ACC112 (cell line): ENCODE measurements around the gene COMMD8.

ENCODE experiments used
- H2AFZ ChIP-seq: fragments of 200-600 bp; sonication (generic); one replicate; pipeline ENCODE4 v1.6.0; 2017; ENCODE audit warnings: antibody characterized with exemption, low read length; ENCODE audit not compliant: unreplicated experiment
- H3K27ac ChIP-seq: fragments of 200-600 bp; sonication (generic); 2 replicates; pipeline ENCODE4 v1.5.1; 2014; ENCODE audit warnings: low read depth, mild to moderate bottlenecking, antibody characterized with exemption, low read length, moderate library complexity
- H3K27me3 ChIP-seq: fragments of 200-600 bp; sonication (generic); 2 replicates; pipeline ENCODE4 v1.6.1; 2014; ENCODE audit warnings: mild to moderate bottlenecking, antibody characterized with exemption, low read length, moderate library complexity, mixed read lengths; ENCODE audit not compliant: insufficient read depth
- H3K36me3 ChIP-seq: fragments of 200-600 bp; sonication (generic); 2 replicates; pipeline ENCODE4 v1.6.1; 2016; ENCODE audit warnings: mild to moderate bottlenecking, antibody characterized with exemption, low read length, moderate library complexity, mixed read lengths; ENCODE audit not compliant: insufficient read depth
- H3K4me1 ChIP-seq: fragments of 200-600 bp; sonication (generic); one replicate; pipeline ENCODE4 v1.6.1; 2016; ENCODE audit warnings: low read length, mixed read lengths; ENCODE audit not compliant: insufficient read depth, unreplicated experiment, control insufficient read depth
- H3K4me3 ChIP-seq: fragments of 200-600 bp; sonication (generic); 2 replicates; pipeline ENCODE4 v1.5.1; 2014; ENCODE audit warnings: mild to moderate bottlenecking, low read depth, low read length
- H3K79me2 ChIP-seq: fragments of 200-600 bp; sonication (generic); one replicate; pipeline ENCODE4 v1.6.0; 2016; ENCODE audit warnings: low read length; ENCODE audit not compliant: control insufficient read depth, unreplicated experiment, insufficient read depth

Gene COMMD8

DNA sequence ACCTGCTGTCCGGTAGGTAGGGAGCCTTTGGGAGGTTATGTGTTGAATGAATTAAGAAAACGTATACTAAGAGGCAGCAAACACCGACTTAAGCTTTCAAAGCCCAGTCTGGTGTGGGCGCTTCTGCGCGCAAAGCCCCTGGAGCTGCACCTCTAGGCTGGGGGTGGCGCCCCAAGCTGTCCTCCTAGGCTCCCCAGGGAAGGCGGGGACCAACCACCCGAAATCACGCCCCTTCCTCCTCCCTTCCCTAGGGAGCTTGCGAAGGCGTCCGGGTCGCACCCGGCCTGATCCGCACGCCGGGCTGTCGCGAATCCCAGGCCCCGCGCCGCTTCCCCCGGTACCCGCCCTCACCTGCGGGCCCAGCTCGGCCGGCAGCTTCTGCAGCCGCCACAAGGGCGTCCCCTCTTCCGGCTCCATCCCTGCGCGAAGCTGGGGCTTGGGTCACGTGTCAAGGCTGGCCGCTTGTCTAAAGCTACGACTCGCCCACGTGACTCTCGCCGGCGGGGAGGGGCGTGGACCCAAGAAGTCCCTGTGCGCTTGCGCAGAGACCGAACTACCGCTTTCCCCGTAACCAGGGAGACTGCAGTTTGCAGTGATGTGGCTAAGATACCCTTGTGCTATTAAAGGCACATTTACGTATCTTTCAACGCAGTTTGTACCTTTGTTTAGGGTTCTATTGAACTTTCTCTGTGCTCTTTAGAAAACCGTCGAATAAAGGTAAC lies at the start of gene COMMD8:
TSS of gene COMMD8 (minus strand) at position 468 of the 722 bp plus-strand sequence. CDS start at position 417, 51 bp downstream.
- peak within 1 kb of the TSS; percentile 30 for H3K27ac ChIP-seq

GRCh38 chr4:47510506-47511143 lies 47.1 kb upstream of the COMMD8 start:
- H2AFZ ChIP-seq: peak overlapping the region; percentile 73
- H3K4me1 ChIP-seq: peaks cover 7% of the 10 kb centered on the region
- no peaks in the 10 kb centered on the region for H3K79me2 ChIP-seq
- H3K4me3 ChIP-seq: no peak overlapping the region
- no peak overlapping the region for H3K27ac ChIP-seq
- no peaks in the 10 kb centered on the region for H3K27me3 ChIP-seq
- H3K36me3 ChIP-seq: 0 out of 2 replicates have a peak, but pooled peaks cover 3% of the 10 kb centered on the region

More for the DNA sequence above, at the start of gene COMMD8:
- H3K4me1 ChIP-seq: no peaks in the 10 kb centered on the region
- peak within 1 kb of the TSS; percentile 96 for H3K4me3 ChIP-seq
- H3K79me2 ChIP-seq: peaks cover 4% of the 10 kb centered on the region
- no peaks in the 10 kb centered on the region for H3K36me3 ChIP-seq
- H2AFZ ChIP-seq: peak within 1 kb of the TSS; percentile 92
- H3K27me3 ChIP-seq: no peaks in the 10 kb centered on the region

GRCh38 chr4:47505666-47506065 lies 42.2 kb upstream of the COMMD8 start:
- Histone ChIP-seq H2AFZ (no peak overlapping the region), H3K79me2 (no peaks in the 10 kb centered on the region), H3K4me3 (no peak overlapping the region), H3K27me3 (no peaks in the 10 kb centered on the region), H3K4me1 (peaks cover 7% of the 10 kb centered on the region), H3K36me3 (no peaks in the 10 kb centered on the region), H3K27ac (no peak overlapping the region)

DNA sequence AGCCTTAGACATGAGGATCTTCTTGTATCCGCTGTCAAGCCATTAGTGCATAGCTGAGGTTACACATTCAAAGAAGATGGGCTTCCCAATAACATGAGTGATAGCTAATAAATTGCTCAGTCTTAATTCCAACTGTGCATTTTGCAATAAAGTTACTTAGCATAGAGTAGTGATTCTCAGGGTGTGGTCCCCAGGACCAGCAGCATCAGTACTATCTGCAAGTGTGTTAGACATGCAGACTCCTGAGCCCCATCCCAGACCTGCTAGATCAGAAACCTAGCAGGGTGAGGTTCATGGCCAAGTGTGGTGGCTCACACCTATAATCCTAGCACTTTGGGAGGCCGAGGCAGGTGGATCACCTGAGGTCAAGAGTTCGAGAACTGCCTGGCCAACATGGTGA lies 41.6 kb upstream of the COMMD8 start:
- H3K4me1 ChIP-seq: peaks cover 3% of the 10 kb centered on the region
- no peaks in the 10 kb centered on the region for H3K27me3 ChIP-seq
- no peaks in the 10 kb centered on the region for H3K36me3 ChIP-seq
- peaks cover 3% of the 10 kb centered on the region for H3K79me2 ChIP-seq
- no peak overlapping the region for H3K27ac ChIP-seq
- H2AFZ ChIP-seq: no peak overlapping the region
- H3K4me3 ChIP-seq: no peak overlapping the region

DNA sequence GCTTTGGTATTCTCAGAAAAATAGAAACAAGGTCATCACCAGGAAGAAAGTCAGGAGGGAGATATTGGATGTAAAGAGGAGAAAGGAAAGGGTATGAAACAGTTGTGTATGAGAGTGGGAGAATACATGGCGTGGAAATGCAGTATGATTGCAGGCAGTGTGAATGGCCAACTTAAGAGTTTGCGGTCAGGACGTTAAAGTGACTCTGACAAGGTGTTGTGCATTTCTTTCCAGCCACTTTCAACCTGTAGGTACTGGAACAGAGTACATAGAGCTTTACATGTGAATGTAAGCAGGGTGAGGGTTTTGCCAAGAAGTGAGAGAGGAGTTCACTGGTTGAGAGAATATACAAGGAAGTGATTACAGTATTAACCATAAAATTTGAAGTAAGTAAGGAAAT lies 37.3 kb upstream of the COMMD8 start:
- Histone ChIP-seq H3K4me1 (no peaks in the 10 kb centered on the region), H3K4me3 (no peak overlapping the region), H3K36me3 (no peaks in the 10 kb centered on the region), H2AFZ (no peak overlapping the region), H3K27ac (no peak overlapping the region), H3K27me3 (no peaks in the 10 kb centered on the region), H3K79me2 (peaks cover 5% of the 10 kb centered on the region)

GRCh38 chr4:47499700-47500099 lies 36.2 kb upstream of the COMMD8 start:
- H3K36me3 ChIP-seq: no peaks in the 10 kb centered on the region
- no peaks in the 10 kb centered on the region for H3K4me1 ChIP-seq
- H3K79me2 ChIP-seq: peaks cover 5% of the 10 kb centered on the region
- H3K4me3 ChIP-seq: no peak overlapping the region
- no peaks in the 10 kb centered on the region for H3K27me3 ChIP-seq
- H3K27ac ChIP-seq: no peak overlapping the region
- no peak overlapping the region for H2AFZ ChIP-seq

DNA sequence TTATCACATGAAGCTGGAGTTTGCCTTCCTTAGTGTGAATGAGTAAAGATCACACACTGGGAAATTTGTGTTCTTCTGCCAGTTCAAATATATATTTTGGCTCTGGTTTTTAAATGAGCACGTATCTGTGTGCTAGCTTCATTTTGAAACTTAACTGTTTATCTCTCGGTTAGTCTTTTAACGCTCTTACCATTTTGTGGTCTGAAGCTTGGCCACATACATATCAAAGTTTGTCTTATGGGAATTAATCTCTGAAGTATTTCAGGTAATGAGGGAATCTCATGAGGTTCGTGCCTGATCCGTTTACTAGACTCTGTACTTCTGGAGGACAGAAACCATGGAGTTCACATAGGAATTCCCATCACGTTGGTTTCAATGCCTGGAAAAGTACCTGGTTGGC lies 35.4 kb upstream of the COMMD8 start:
- H2AFZ ChIP-seq: no peak overlapping the region
- peaks cover 5% of the 10 kb centered on the region for H3K79me2 ChIP-seq
- H3K36me3 ChIP-seq: no peaks in the 10 kb centered on the region
- no peak overlapping the region for H3K27ac ChIP-seq
- no peak overlapping the region for H3K4me3 ChIP-seq
- H3K27me3 ChIP-seq: no peaks in the 10 kb centered on the region
- no peaks in the 10 kb centered on the region for H3K4me1 ChIP-seq

DNA sequence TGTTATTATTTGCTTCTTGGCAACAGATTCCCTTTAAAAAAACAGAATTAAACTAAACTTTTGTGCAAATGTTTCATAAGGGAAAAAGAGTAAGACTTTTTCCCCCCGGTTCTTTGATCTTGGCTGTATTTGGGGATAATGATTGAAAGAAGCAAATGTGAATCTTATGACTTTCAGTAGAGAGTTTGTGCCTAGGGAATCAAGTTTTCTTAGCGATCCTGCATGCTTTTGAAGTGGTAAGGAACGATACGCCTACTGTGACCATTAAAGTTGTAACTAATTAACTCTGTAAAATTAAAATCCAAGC lies 30.6 kb upstream of the COMMD8 start:
- Histone ChIP-seq H3K4me3 (no peak overlapping the region), H3K79me2 (peaks cover 18% of the 10 kb centered on the region), H3K27ac (no peak overlapping the region), H3K36me3 (peaks cover 8% of the 10 kb centered on the region), H3K27me3 (no peaks in the 10 kb centered on the region), H3K4me1 (no peaks in the 10 kb centered on the region), H2AFZ (no peak overlapping the region)

- Histone ChIP-seq H2AFZ (no peak overlapping the region), H3K27me3 (no peaks in the 10 kb centered on the region), H3K27ac (no peak overlapping the region), H3K4me1 (no peaks in the 10 kb centered on the region), H3K4me3 (no peak overlapping the region), H3K36me3 (peaks cover 8% of the 10 kb centered on the region), H3K79me2 (peaks cover 22% of the 10 kb centered on the region)
Measured at GRCh38 chr4:47493238-47494123, 30.0 kb upstream of the COMMD8 start.

DNA sequence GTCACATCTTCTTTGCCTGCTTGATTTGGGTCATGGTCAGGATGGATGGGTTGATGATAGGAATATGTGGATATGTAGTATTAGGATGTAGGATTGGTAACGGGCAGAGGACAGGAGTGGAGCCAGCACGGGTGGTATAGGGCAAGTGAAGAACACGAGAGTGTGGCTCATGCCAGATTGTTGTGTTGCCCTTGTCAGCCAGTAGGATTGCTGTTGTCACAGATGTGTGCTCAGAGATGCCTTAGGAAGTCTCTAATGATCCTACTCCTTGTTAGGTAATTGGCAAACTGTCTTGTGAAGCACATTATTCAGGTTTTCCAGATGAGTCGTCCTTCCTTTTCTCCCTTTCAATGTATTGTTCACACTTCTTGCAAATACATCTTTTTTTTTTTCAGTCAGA lies 27.0 kb upstream of the COMMD8 start:
- Histone ChIP-seq H3K4me1 (peaks cover 7% of the 10 kb centered on the region), H3K27me3 (no peaks in the 10 kb centered on the region), H3K79me2 (peaks cover 44% of the 10 kb centered on the region), H3K4me3 (no peak overlapping the region), H3K36me3 (peaks cover 8% of the 10 kb centered on the region), H2AFZ (no peak overlapping the region), H3K27ac (no peak overlapping the region)
